Measurements from ENCODE around the gene MGAT5.

DNA sequence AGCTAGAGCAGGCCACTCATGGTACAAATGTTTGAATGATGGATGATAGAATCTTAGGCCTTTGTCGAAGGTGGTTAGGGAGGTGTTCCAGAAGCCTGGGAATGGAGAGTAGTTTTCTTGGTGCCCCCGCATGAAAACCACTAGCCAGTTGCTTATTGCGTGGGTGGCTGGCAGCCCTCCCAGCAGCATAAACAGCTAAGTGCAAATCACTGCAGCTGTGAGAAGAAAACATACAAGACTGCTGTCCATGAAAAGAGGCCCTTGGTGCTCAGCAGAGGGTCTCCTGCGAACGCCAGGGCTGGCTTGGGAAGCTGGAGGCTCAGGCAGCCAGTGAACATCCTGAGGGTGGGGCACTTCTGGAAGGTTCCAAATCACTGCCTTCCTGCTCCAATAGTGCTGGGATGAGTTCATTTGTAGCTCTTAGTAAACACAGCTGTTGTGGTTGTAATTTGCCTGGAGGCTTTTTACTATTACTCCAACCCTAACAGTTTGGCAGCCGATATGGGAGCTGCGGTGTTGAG is 118.8 kb downstream of the MGAT5 start:
- TF ChIP-seq EZH2phosphoT487 (IDR thresholded peaks at IDR 0.05; ENCODE audit: low read depth) = no peak
- TF ChIP-seq, protein P1, sequence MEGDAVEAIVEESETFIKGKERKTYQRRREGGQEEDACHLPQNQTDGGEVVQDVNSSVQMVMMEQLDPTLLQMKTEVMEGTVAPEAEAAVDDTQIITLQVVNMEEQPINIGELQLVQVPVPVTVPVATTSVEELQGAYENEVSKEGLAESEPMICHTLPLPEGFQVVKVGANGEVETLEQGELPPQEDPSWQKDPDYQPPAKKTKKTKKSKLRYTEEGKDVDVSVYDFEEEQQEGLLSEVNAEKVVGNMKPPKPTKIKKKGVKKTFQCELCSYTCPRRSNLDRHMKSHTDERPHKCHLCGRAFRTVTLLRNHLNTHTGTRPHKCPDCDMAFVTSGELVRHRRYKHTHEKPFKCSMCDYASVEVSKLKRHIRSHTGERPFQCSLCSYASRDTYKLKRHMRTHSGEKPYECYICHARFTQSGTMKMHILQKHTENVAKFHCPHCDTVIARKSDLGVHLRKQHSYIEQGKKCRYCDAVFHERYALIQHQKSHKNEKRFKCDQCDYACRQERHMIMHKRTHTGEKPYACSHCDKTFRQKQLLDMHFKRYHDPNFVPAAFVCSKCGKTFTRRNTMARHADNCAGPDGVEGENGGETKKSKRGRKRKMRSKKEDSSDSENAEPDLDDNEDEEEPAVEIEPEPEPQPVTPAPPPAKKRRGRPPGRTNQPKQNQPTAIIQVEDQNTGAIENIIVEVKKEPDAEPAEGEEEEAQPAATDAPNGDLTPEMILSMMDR (IDR thresholded peaks at IDR 0.05; ENCODE audit: low read depth, low read length) = no peak

All from OCI-LY3 (cell line).